ENCODE results near the gene DGKI. TPM values are rescaled to one million over a fixed set of nuclear protein-coding genes. Genes with fewer than 3 reads are reported as not detected.

Gene DGKI
- total and polyA plus RNA-seq, 2 of the 4 experiments (the other 2 are of a cell fraction) = 3.9 to 15.8 TPM

DNA sequence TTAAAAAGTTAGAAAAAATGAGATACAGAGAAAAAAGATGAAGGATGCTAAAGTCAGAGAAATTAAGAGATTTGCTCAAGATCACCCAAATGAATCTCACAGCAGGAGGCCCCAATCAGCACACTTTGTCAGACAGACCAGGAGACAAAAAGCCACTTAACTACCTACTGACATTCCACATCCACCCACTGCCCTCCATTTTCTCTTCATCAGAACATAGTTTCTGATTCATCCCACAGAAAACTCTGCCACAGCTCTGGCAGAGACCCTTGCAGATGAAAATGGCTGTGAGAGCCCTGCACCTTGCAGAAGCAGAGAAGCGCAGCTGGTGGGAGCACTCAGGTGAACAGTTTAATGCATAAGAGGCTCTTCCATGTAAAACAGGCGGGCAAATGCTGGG lies 26.6 kb downstream of the DGKI start:
- Histone ChIP-seq H3K4ac (ENCODE audit: low read depth, low read length) (peak overlapping the region; percentile 71; the same call in 1 of the 2 replicates), H3K14ac (replicated peaks; ENCODE audit: low read depth, low read length) (peak overlapping the region; percentile 64), H4K91ac (ENCODE audit: insufficient read depth, low read depth, low read length) (peak overlapping the region; percentile 15), H2AFZ (replicated peaks; ENCODE audit: low read length, poor library complexity) (peak overlapping the region; percentile 83), H2AK5ac (ENCODE audit: low read depth, low read length) (no peak overlapping the region), H3K27ac (ENCODE audit: insufficient read depth, low read length) (no peak overlapping the region), H3K18ac (ENCODE audit: low read depth, low read length) (no peak overlapping the region), H2BK120ac (ENCODE audit: low read depth, low read length) (peak overlapping the region; percentile 44; the same call in 1 of the 2 replicates), H3K27me3 (ENCODE audit: control insufficient read depth, insufficient read depth, low read length) (no peaks in the 10 kb centered on the region), H2AK9ac (replicated peaks; ENCODE audit: low read depth, low read length, poor library complexity) (peak overlapping the region; percentile 52), H3K36me3 (ENCODE audit: control insufficient read depth, insufficient read depth, low read length) (no peaks in the 10 kb centered on the region), H3K4me3 (ENCODE audit: insufficient read depth, low read depth, low read length) (no peak overlapping the region), H3K9me3 (ENCODE audit: control insufficient read depth, insufficient read depth, low read length) (no peaks in the 10 kb centered on the region), H3K79me1 (ENCODE audit: low read depth in 1 of 2, low read length in 2 of 2) (peaks cover 2 to 3% of the 10 kb centered on the region in 2 experiments; a peak in 2 of 4 replicates), H4K20me1 (ENCODE audit: insufficient read depth, low read length) (no peaks in the 10 kb centered on the region), H4K5ac (ENCODE audit: low read depth, low read length) (no peak overlapping the region), H3K4me1 (ENCODE audit: control insufficient read depth, insufficient read depth, low read length) (peaks cover 11% of the 10 kb centered on the region), H2BK20ac (ENCODE audit: low read depth, low read length) (0 out of 2 replicates have a peak overlapping the region, but pooled peaks have one; percentile 24), H2BK15ac (ENCODE audit: low read depth, low read length) (no peak overlapping the region), H3K9ac (ENCODE audit: low read depth, low read length) (no peak overlapping the region), H3K9me1 (ENCODE audit: insufficient read depth, low read length) (peaks cover 12% of the 10 kb centered on the region), H2BK5ac (ENCODE audit: low read depth, low read length, poor library complexity, severe bottlenecking) (no peak overlapping the region), H4K8ac (ENCODE audit: low read depth in 2 of 2, low read length in 2 of 2) (peak overlapping the region in 1 of 2 experiments; percentile 53; a peak in 1 of 4 replicates), H3K4me2 (ENCODE audit: low read depth, low read length) (no peak overlapping the region), H3K23ac (ENCODE audit: low read depth, low read length) (no peak overlapping the region), H3K56ac (ENCODE audit: extremely low read depth, insufficient read depth, low read length) (no peak overlapping the region)
- no TSS peak for BruUV-seq (replicated peaks)
- DNase-seq (no peak), ATAC-seq (ENCODE audit: low read depth) (no peak)
- in situ Hi-C loops (cut with MboI; ENCODE audit: low sequenced_read_pairs) = no loop called here
- ChIA-PET CTCF (no interaction called here), POLR2A (ENCODE audit: unreplicated experiment) (no interaction called here)
- intact Hi-C loops (cut with micrococcal nuclease) = no loop called here
- dilution Hi-C loops (cut with HindIII; ENCODE audit: low sequenced_read_pairs, unreplicated experiment) = no loop called here
- TF ChIP-seq RFX5 (IDR thresholded peaks at IDR 0.05; ENCODE audit: low read depth, low read length) (no peak), MAZ (IDR thresholded peaks at IDR 0.05; ENCODE audit: borderline replicate concordance, low read depth, low read length) (no peak), RCOR1 (IDR thresholded peaks at IDR 0.05; ENCODE audit: insufficient replicate concordance, low read length) (no peak), MAFK (IDR thresholded peaks at IDR 0.05; ENCODE audit: low read depth, low read length) (no peak), BHLHE40 (IDR thresholded peaks at IDR 0.05; ENCODE audit: low read depth, low read length) (no peak), CHD1 (IDR thresholded peaks at IDR 0.05; ENCODE audit: low read depth, low read length) (no peak), NFE2L2 (IDR thresholded peaks at IDR 0.05; ENCODE audit: low read depth, low read length) (no peak), RAD21 (IDR thresholded peaks at IDR 0.05; ENCODE audit: low read length) (no peak), FOS (IDR thresholded peaks at IDR 0.05; ENCODE audit: low read depth, low read length) (no peak)
- TF ChIP-seq, protein P1, sequence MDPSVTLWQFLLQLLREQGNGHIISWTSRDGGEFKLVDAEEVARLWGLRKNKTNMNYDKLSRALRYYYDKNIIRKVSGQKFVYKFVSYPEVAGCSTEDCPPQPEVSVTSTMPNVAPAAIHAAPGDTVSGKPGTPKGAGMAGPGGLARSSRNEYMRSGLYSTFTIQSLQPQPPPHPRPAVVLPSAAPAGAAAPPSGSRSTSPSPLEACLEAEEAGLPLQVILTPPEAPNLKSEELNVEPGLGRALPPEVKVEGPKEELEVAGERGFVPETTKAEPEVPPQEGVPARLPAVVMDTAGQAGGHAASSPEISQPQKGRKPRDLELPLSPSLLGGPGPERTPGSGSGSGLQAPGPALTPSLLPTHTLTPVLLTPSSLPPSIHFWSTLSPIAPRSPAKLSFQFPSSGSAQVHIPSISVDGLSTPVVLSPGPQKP (IDR thresholded peaks at IDR 0.05; ENCODE audit: borderline replicate concordance, low read depth, low read length) = no peak
- no CpG with 5 or more reads among the region's 2 CpGs for WGBS, 2 experiments (ENCODE audit: extremely low coverage in 2 of 2, insufficient read length in 1 of 2)
